ENCODE measurements around the gene INSC. TPM values are rescaled to one million over a fixed set of nuclear protein-coding genes. Genes with fewer than 3 reads are reported as not detected.

The INSC gene
- total RNA-seq, 2 experiments from 2014 or later = 0.64 to 0.69 TPM

DNA sequence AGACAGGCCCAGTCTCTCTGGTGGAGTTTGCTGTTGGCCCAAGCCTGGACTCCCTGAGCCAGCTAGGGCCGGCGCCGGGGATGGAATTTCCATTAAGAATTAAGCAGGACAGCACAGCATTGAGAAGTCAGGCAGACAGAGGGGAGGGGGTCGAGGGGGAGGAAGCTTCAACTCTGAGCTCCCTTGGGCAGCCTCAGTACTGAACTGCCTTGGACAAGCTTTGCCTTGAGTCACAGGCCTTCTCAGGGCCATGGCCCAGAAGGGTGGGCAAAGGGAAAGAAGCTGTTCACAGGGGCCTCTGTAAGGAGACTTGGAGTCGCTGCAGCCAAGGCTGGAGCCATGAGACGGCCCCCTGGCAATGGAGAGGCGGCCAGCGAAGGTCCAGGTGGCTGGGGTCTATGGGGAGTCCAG lies 2.6 kb upstream of the INSC start:
- H3K4me3 Mint-ChIP-seq = no peak overlapping the region

DNA sequence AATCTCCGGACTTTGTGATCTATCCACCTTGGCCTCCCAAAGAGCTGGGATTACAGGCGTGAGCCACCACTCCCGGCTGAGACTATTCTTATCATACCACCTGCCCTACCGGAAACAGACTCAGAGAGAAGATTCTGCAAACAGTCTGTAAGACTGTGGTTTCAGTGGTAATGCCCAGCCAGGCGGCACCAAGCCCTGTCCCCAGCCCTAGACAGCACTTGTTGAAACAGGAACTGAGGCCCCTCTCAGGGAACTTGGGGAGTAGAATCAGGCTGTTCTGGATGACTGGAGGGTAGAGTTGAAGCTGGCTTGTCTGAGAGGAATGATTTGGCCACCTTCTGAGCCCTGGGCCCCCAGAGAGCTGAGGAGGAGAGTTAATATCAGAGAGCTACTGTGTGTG lies 1.3 kb upstream of the INSC start:
- CTCF ChIA-PET = interaction anchor here (0.9 to 1.4 kb wide), 3 partner anchors 8 to 14 kb away, joined by 3 to 4 read pairs (median 3); no protein-coding TSS in a partner anchor
- H3K27ac Mint-ChIP-seq = no peak overlapping the region
- POLR2A ChIA-PET = no interaction called here
- no peaks in the 10 kb centered on the region for H3K36me3 Mint-ChIP-seq (ENCODE audit: low read depth)
- intact Hi-C loops (cut with DNase I, micrococcal nuclease) = no loop called here
- H3K4me1 Mint-ChIP-seq = peaks cover 8% of the 10 kb centered on the region
- no peak overlapping the region for H3K4me3 Mint-ChIP-seq
- ATAC-seq = peak; percentile 62
- H3K27me3 Mint-ChIP-seq = peaks cover 35% of the 10 kb centered on the region
- H3K9me3 Mint-ChIP-seq (ENCODE audit: low read depth) = no peaks in the 10 kb centered on the region
- DNase-seq = peak; percentile 18

More for the DNA sequence above, 2.6 kb upstream of the INSC start:
- peaks cover 28% of the 10 kb centered on the region for H3K27me3 Mint-ChIP-seq
- ChIA-PET CTCF (interaction anchor here (0.6 to 4.3 kb wide), 3 partner anchors 12 to 851 kb away, joined by 3 to 22 read pairs (median 3); no protein-coding TSS in a partner anchor), POLR2A (no interaction called here)
- no peaks in the 10 kb centered on the region for H3K36me3 Mint-ChIP-seq (ENCODE audit: low read depth)
- no peak for DNase-seq
- H3K4me1 Mint-ChIP-seq = peaks cover 8% of the 10 kb centered on the region
- no peak overlapping the region for H3K27ac Mint-ChIP-seq
- H3K9me3 Mint-ChIP-seq (ENCODE audit: low read depth) = no peaks in the 10 kb centered on the region
- intact Hi-C loops (cut with DNase I, micrococcal nuclease) = no loop called here
- ATAC-seq = no peak

DNA sequence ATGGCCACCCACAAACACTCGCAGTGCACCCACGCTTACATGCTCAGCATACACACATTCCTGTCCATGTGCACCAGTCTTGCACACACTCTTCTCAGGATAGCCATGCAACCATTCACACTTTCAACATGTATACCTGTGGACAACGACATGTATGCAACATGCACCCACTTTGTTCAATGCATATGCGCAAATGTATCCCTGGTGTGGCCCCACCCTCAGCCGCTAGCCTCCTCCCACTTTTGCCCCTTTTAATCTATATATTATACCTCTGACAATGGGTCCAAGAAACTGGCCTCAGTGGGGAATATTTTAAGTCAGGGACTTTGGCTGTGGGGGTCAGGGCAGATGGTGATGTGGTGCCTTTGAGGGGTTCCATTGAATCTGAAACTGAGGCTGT lies 963 bp downstream of the INSC start:
- no peak for ATAC-seq

DNA sequence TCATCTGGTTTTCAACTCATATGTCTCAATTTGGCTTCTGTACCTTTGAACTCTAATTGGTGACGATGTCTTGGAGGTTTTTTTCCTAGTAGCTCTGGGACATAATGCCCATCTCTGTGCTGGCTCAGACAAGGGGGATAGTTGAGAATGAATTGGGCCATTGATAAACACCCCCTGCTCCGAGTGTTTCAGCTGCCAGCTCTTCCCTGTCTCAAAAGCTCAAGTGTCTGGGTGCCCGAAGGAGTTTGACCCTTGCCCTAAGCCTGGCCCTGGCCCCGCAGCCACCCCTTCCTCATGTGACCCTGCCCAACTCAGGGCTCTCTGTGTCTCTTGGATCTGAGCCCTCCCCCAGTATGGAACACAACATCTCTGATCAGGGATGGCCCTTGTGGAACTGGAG lies 3.0 kb downstream of the INSC start:
- Mint-ChIP-seq H3K27me3 (peaks cover 48% of the 10 kb centered on the region), H3K9me3 (ENCODE audit: low read depth) (no peaks in the 10 kb centered on the region), H3K4me1 (peaks cover 11% of the 10 kb centered on the region), H3K36me3 (ENCODE audit: low read depth) (no peaks in the 10 kb centered on the region), H3K4me3 (no peak overlapping the region), H3K27ac (no peak overlapping the region)
- ChIA-PET POLR2A (no interaction called here), CTCF (interaction anchor here (1.7 kb wide), 1 partner anchor 90 kb away, joined by 3 read pairs; no protein-coding TSS in a partner anchor)
- no peak for ATAC-seq
- intact Hi-C loops (cut with DNase I, micrococcal nuclease) = no loop called here
- DNase-seq = no peak

More for the DNA sequence above, 963 bp downstream of the INSC start:
- Mint-ChIP-seq H3K27me3 (peaks cover 44% of the 10 kb centered on the region), H3K36me3 (ENCODE audit: low read depth) (no peaks in the 10 kb centered on the region), H3K4me3 (no peak overlapping the region), H3K4me1 (peaks cover 11% of the 10 kb centered on the region), H3K9me3 (ENCODE audit: low read depth) (no peaks in the 10 kb centered on the region), H3K27ac (no peak overlapping the region)
- CTCF ChIA-PET = interaction anchor here (1.0 kb wide), 2 partner anchors 10 to 22 kb away, joined by 3 read pairs; no protein-coding TSS in a partner anchor
- no peak for DNase-seq
- intact Hi-C loops (cut with DNase I, micrococcal nuclease) = no loop called here
- POLR2A ChIA-PET = interaction anchor here (0.6 kb wide), 1 partner anchor 109 kb away, joined by 3 read pairs; no protein-coding TSS in a partner anchor

DNA sequence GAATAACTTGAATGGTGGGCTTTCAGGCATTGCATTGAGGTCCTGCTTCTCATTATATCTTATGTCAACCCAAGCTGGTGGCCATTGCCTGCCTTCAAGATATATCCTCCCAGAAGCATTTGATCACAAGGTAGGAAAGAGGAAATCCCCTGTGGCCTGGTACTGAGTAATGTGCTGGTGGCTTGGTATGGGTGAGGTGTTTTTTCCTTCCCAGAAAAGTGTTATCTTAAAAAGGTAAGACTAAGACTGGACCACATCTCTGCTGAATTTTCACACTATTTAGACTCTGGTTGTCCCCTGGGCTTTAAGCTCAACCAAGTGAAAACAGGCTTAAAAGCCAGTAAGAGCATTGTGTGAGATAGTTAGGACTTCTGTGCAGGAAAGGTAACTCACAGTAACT lies 3.7 kb downstream of the INSC start:
- H3K4me3 Mint-ChIP-seq = no peak overlapping the region
- H3K9me3 Mint-ChIP-seq (ENCODE audit: low read depth) = no peaks in the 10 kb centered on the region
- H3K27me3 Mint-ChIP-seq = peaks cover 51% of the 10 kb centered on the region
- intact Hi-C loops (cut with DNase I, micrococcal nuclease) = no loop called here
- H3K4me1 Mint-ChIP-seq = peaks cover 11% of the 10 kb centered on the region
- no peaks in the 10 kb centered on the region for H3K36me3 Mint-ChIP-seq (ENCODE audit: low read depth)
- CTCF ChIA-PET = interaction anchor here (0.5 to 1.7 kb wide), 5 partner anchors 8 to 89 kb away, joined by 3 to 4 read pairs (median 3); no protein-coding TSS in a partner anchor
- ATAC-seq (peak; percentile 90), DNase-seq (peak; percentile 27)
- H3K27ac Mint-ChIP-seq = no peak overlapping the region
- POLR2A ChIA-PET = interaction anchor here (0.6 kb wide), 1 partner anchor 9 kb away, joined by 3 read pairs; no protein-coding TSS in a partner anchor

DNA sequence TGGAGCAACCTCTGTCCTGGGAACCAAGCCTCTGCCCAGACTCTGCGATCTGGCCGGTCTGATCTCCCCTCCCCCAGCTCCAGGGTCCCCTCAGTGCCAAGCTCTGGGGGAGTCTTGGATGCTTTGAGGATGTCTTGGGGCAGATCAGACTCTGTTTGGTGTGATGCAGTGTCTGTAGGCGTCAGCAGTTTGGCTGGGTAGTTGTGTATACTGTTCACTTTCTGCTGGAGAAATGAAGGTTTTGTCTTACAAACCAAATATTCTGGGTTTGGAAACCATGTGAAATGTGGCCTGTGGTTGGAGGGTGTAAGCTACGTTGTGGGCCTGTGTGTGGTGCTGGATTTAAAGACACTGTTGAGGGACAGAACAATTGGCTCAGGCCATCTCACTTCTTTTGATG lies 4.6 kb downstream of the INSC start:
- Mint-ChIP-seq H3K27me3 (peaks cover 43% of the 10 kb centered on the region), H3K4me3 (no peak overlapping the region), H3K4me1 (peaks cover 6% of the 10 kb centered on the region), H3K36me3 (ENCODE audit: low read depth) (no peaks in the 10 kb centered on the region), H3K9me3 (ENCODE audit: low read depth) (no peaks in the 10 kb centered on the region), H3K27ac (no peak overlapping the region)
- CTCF ChIA-PET = interaction anchor here (0.8 to 1.7 kb wide), 2 partner anchors 88 to 158 kb away, joined by 3 read pairs; no protein-coding TSS in a partner anchor
- intact Hi-C loops (cut with DNase I, micrococcal nuclease) = no loop called here
- POLR2A ChIA-PET = no interaction called here
- ATAC-seq (no peak), DNase-seq (no peak)

DNA sequence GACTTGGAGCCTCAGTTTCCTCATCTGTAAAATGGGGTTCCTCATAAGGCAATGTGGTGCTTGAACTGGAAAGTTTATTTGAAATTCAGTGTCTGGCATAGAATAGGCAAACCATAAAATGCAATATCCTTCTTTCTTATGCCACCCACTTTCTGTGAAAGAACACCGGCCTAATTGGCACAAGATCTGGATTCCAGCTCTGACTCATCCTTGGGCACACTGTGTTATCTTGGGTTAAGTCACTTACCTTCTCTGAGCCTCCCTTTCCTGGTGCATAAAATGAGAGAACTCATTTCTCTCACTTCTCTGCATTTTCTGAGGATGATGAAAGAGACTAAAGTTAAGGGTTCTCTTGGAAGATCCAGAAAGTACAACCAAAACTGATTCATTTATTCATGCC lies 5.1 kb downstream of the INSC start:
- H3K27ac Mint-ChIP-seq = no peak overlapping the region
- H3K4me3 Mint-ChIP-seq = no peak overlapping the region
- peaks cover 42% of the 10 kb centered on the region for H3K27me3 Mint-ChIP-seq
- intact Hi-C loops (cut with DNase I, micrococcal nuclease) = no loop called here
- ATAC-seq (no peak), DNase-seq (no peak)
- POLR2A ChIA-PET = no interaction called here
- peaks cover 6% of the 10 kb centered on the region for H3K4me1 Mint-ChIP-seq
- no peaks in the 10 kb centered on the region for H3K9me3 Mint-ChIP-seq (ENCODE audit: low read depth)
- H3K36me3 Mint-ChIP-seq (ENCODE audit: low read depth) = no peaks in the 10 kb centered on the region
- CTCF ChIA-PET = interaction anchor here (1.0 kb wide), 1 partner anchor 13 kb away, joined by 3 read pairs; no protein-coding TSS in a partner anchor

DNA sequence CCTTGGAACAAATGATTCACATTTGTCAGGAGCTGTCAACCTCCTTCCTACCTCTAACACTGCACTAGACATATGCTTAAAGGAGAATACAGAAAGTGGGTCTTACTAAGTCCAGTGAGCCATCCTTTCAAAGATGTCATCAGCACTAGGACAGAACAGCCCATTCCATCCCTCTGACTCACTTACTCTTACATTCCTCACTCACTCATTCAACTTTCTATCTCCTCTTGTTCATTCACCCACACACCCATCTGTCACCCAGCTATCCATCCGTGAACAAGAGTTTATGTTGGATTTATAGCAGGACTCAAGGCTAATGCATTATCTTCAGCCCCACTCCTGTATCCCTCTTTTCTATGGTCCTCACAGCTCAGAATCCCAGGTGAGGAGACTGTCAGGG lies 9.1 kb downstream of the INSC start:
- Mint-ChIP-seq H3K4me1 (no peaks in the 10 kb centered on the region), H3K27me3 (peaks cover 14% of the 10 kb centered on the region), H3K9me3 (ENCODE audit: low read depth) (no peaks in the 10 kb centered on the region), H3K36me3 (ENCODE audit: low read depth) (no peaks in the 10 kb centered on the region), H3K4me3 (no peak overlapping the region), H3K27ac (no peak overlapping the region)
- ATAC-seq (no peak), DNase-seq (no peak)
- intact Hi-C loops (cut with DNase I, micrococcal nuclease) = no loop called here
- ChIA-PET CTCF (interaction anchor here (0.5 to 1.1 kb wide), 2 partner anchors 23 to 181 kb away, joined by 3 to 4 read pairs; no protein-coding TSS in a partner anchor), POLR2A (no interaction called here)

DNA sequence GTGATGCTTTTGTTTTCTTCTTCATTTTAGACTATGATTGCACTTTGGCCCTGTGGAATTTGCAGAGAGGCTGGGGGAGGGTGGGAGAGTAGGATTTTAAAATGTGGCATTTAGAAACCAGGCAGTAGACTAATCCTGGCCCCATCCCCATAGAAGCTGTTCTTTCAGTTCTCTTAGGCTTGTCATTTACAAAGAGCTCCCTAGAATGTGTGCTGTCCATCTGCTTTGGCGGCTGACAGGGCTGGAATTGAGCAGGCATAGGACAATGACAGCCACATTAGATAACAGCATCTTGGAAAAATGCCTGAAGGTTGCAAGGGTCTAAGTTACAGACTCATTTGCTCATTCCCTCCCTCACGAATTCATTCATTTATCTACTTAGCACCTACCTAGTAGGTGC lies 9.8 kb downstream of the INSC start:
- intact Hi-C loops (cut with DNase I, micrococcal nuclease) = no loop called here
- Mint-ChIP-seq H3K27me3 (peaks cover 11% of the 10 kb centered on the region), H3K27ac (no peak overlapping the region), H3K4me3 (no peak overlapping the region), H3K36me3 (ENCODE audit: low read depth) (no peaks in the 10 kb centered on the region), H3K9me3 (ENCODE audit: low read depth) (no peaks in the 10 kb centered on the region), H3K4me1 (no peaks in the 10 kb centered on the region)
- ATAC-seq (no peak), DNase-seq (no peak)
- ChIA-PET POLR2A (no interaction called here), CTCF (interaction anchor here (0.8 to 1.1 kb wide), 2 partner anchors 23 to 149 kb away, joined by 4 to 5 read pairs; no protein-coding TSS in a partner anchor)

DNA sequence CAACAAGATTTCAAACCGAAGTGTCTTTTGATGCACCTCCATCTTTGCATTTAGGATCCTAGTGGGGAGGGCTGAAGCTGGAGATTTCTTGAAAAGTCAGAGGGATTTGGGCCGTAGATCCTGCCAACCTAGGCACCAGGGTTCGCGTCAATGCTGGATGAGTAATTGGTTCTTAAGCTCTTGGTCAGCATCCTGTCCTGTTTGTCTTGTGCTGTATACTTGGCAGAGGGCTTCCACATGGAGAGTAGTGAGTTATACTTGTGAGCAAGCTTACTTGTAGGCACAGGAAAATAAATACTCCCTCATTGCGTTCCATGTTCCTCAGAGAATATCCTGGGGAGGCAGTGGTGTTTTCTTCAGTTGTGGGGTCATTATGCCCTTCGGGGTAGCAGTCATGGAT lies 12.6 kb downstream of the INSC start:
- ATAC-seq (no peak), DNase-seq (no peak)
- peaks cover 7% of the 10 kb centered on the region for H3K27me3 Mint-ChIP-seq
- H3K9me3 Mint-ChIP-seq (ENCODE audit: low read depth) = no peaks in the 10 kb centered on the region
- ChIA-PET POLR2A (no interaction called here), CTCF (interaction anchor here (2.2 kb wide), 1 partner anchor 12 kb away, joined by 6 read pairs; no protein-coding TSS in a partner anchor)
- H3K36me3 Mint-ChIP-seq (ENCODE audit: low read depth) = no peaks in the 10 kb centered on the region
- intact Hi-C loops (cut with DNase I, micrococcal nuclease) = no loop called here
- no peak overlapping the region for H3K4me3 Mint-ChIP-seq
- H3K4me1 Mint-ChIP-seq = no peaks in the 10 kb centered on the region
- H3K27ac Mint-ChIP-seq = no peak overlapping the region

DNA sequence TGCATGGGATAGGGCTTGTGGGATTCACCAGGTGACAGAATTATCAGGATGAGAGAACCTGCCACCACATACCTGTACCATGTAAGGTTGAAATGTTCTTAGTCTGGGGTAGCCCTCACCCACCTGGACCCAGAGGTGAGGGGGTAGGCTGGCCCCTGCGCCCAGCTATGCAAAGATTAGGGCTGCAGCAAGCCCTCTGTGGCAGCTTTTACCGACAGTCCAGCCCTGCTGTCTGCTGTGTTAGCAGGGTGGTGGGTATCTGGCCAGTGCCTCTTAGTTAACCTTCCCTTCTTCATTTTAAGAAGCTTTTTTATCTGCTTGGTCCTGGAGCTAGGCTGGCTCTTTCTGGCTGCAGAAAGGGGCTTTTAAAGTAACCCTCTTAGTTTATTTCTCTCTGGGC lies 13.9 kb downstream of the INSC start:
- ChIA-PET CTCF (no interaction called here), POLR2A (no interaction called here)
- H3K4me1 Mint-ChIP-seq = no peaks in the 10 kb centered on the region
- no peak overlapping the region for H3K4me3 Mint-ChIP-seq
- H3K36me3 Mint-ChIP-seq (ENCODE audit: low read depth) = no peaks in the 10 kb centered on the region
- H3K27me3 Mint-ChIP-seq = peaks cover 6% of the 10 kb centered on the region
- H3K9me3 Mint-ChIP-seq (ENCODE audit: low read depth) = no peaks in the 10 kb centered on the region
- DNase-seq (no peak), ATAC-seq (no peak)
- no peak overlapping the region for H3K27ac Mint-ChIP-seq
- intact Hi-C loops (cut with DNase I, micrococcal nuclease) = no loop called here

DNA sequence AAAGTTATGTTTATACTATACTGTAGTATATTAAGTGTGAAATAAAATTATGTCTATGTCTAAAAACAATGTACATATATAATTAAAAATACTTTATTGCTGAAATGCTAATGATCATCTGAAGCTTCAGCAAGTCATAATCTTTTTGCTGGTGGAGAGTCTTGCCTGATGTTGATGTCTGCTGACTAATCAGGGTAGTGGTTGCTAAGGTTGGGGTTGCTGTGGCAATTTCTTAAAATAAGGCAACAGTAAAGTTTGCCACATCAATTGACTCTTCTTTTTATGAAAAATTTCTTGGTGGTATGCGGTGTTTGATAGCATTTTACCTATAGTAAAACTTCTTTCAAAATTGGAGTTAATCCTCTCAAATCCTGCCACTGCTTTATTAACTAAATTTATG lies 21.4 kb downstream of the INSC start:
- Mint-ChIP-seq H3K4me3 (no peak overlapping the region), H3K27ac (no peak overlapping the region), H3K4me1 (no peaks in the 10 kb centered on the region), H3K27me3 (peaks cover 9% of the 10 kb centered on the region), H3K9me3 (ENCODE audit: low read depth) (no peaks in the 10 kb centered on the region), H3K36me3 (ENCODE audit: low read depth) (no peaks in the 10 kb centered on the region)
- ATAC-seq (no peak), DNase-seq (no peak)
- ChIA-PET POLR2A (no interaction called here), CTCF (no interaction called here)
- intact Hi-C loops (cut with DNase I, micrococcal nuclease) = no loop called here
